HUES6 (cell line): Measurements from ENCODE around the gene ATG14.

ENCODE experiments used
- H3K27ac ChIP-seq: 2 replicates; pipeline ENCODE4 v1.7.0; 2013; ENCODE audit warnings: low read depth, mild to moderate bottlenecking, low read length, inconsistent platforms
- H3K27me3 ChIP-seq: 2 replicates; pipeline ENCODE4 v1.6.1; 2013; ENCODE audit warnings: low read length; ENCODE audit not compliant: control insufficient read depth, insufficient read depth
- H3K36me3 ChIP-seq: 2 replicates; pipeline ENCODE4 v1.6.1; 2013; ENCODE audit warnings: low read length; ENCODE audit not compliant: control insufficient read depth, insufficient read depth
- H3K4me1 ChIP-seq: 2 replicates; pipeline ENCODE4 v1.6.1; 2013; ENCODE audit warnings: low read length; ENCODE audit not compliant: control insufficient read depth, insufficient read depth
- H3K4me3 ChIP-seq: 2 replicates; pipeline ENCODE4 v1.5.1; 2013; ENCODE audit warnings: low read depth, low read length
- H3K9ac ChIP-seq: one replicate; pipeline ENCODE4 v1.6.1; 2013; ENCODE audit warnings: mild to moderate bottlenecking, low read length
- H3K9me3 ChIP-seq: 2 replicates; pipeline ENCODE4 v1.6.1; 2013; ENCODE audit warnings: low read depth, low read length; ENCODE audit not compliant: control insufficient read depth, insufficient read depth

The ATG14 gene

GRCh38 chr14:55372825-55373224, 38.8 kb downstream of the ATG14 start:
- peaks cover 38% of the 10 kb centered on the region for H3K36me3 ChIP-seq
- no peak overlapping the region for H3K27ac ChIP-seq
- no peaks in the 10 kb centered on the region for H3K27me3 ChIP-seq
- H3K4me1 ChIP-seq, result no peaks in the 10 kb centered on the region
- no peaks in the 10 kb centered on the region for H3K9me3 ChIP-seq
- no peak overlapping the region for H3K9ac ChIP-seq
- no peak overlapping the region for H3K4me3 ChIP-seq

DNA sequence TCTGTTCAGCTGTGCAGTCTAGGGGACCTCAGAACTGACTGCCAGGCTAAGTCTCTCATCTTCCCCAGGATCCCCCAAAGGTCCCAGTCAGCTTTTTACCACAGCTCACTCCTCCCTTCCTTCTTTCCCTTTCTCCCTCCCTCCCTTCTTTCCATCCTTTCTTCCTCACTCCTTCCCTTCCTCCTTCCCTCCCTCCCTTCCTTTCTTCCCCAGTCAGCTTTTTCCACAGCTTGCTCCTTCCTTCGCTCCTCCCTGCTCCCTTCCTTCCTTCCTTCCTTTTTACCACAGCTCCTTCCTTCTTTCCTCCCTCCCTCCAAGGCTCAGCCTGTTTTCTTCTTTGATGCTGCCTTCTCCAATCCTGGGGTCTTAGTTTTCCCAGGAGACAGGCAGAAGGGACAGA, 39.2 kb downstream of the ATG14 start:
- Histone ChIP-seq H3K4me1 (no peaks in the 10 kb centered on the region), H3K27ac (no peak overlapping the region), H3K36me3 (peaks cover 38% of the 10 kb centered on the region), H3K27me3 (no peaks in the 10 kb centered on the region), H3K4me3 (no peak overlapping the region), H3K9ac (no peak overlapping the region), H3K9me3 (no peaks in the 10 kb centered on the region)

GRCh38 chr14:55370883-55371455, 40.7 kb downstream of the ATG14 start:
- Histone ChIP-seq H3K9me3 (no peaks in the 10 kb centered on the region), H3K36me3 (peaks cover 31% of the 10 kb centered on the region), H3K4me3 (no peak overlapping the region), H3K4me1 (no peaks in the 10 kb centered on the region), H3K9ac (no peak overlapping the region), H3K27ac (no peak overlapping the region), H3K27me3 (no peaks in the 10 kb centered on the region)

DNA sequence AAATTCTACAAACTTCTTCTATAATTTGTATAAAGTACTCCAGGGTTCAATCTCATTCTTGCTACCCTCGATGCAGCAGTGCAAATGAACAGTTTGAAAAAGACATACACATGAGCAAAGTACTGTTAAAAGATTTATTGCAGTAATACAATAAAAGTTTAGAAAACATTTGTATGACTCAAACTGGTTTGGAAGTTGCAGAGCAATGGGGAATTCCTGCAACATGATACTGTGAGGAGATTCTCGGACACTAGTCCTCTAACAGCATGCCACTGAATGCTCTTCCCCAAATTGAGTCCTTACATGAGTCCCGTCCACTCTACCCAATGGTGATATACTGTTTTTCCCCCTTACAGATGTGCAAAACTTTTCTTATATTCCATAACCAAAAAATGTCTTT, 45.4 kb downstream of the ATG14 start:
- Histone ChIP-seq H3K4me3 (no peak overlapping the region), H3K36me3 (peaks cover 20% of the 10 kb centered on the region), H3K9me3 (no peaks in the 10 kb centered on the region), H3K27ac (no peak overlapping the region), H3K4me1 (no peaks in the 10 kb centered on the region), H3K9ac (no peak overlapping the region), H3K27me3 (no peaks in the 10 kb centered on the region)

DNA sequence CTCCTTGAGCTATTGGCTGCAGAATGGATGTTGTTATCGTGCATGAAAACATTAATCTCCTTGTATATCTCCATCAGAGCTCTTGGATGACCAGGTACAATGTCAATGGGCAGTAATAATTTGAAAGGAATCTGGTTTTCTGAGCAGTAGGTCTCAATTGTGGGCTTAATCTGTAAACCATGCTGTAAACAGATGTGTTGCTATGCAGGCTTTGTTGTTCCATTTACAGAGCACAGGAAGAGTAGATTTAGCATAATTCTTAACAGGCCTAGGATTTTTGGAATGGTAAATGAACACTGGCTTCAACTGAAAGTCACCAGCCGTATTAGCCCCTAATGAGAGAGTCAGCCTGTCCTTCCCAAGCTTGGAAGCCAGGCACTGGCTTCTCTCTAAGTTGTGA, 50.4 kb downstream of the ATG14 start:
- H3K9ac ChIP-seq, result no peak overlapping the region
- H3K27ac ChIP-seq, result no peak overlapping the region
- no peak overlapping the region for H3K4me3 ChIP-seq
- H3K4me1 ChIP-seq, result no peaks in the 10 kb centered on the region
- no peaks in the 10 kb centered on the region for H3K9me3 ChIP-seq
- H3K36me3 ChIP-seq, result peaks cover 4% of the 10 kb centered on the region
- H3K27me3 ChIP-seq, result no peaks in the 10 kb centered on the region

GRCh38 chr14:55359307-55359706, 52.3 kb downstream of the ATG14 start:
- Histone ChIP-seq H3K4me3 (no peak overlapping the region), H3K27me3 (no peaks in the 10 kb centered on the region), H3K27ac (no peak overlapping the region), H3K9me3 (no peaks in the 10 kb centered on the region), H3K4me1 (0 out of 2 replicates have a peak, but pooled peaks cover 2% of the 10 kb centered on the region), H3K9ac (no peak overlapping the region), H3K36me3 (peaks cover 5% of the 10 kb centered on the region)

GRCh38 chr14:55356913-55357312, 54.7 kb downstream of the ATG14 start:
- Histone ChIP-seq H3K9ac (no peak overlapping the region), H3K4me1 (0 out of 2 replicates have a peak, but pooled peaks cover 4% of the 10 kb centered on the region), H3K36me3 (peaks cover 16% of the 10 kb centered on the region), H3K27ac (no peak overlapping the region), H3K9me3 (no peaks in the 10 kb centered on the region), H3K4me3 (no peak overlapping the region), H3K27me3 (no peaks in the 10 kb centered on the region)

- Histone ChIP-seq H3K9ac (no peak overlapping the region), H3K27me3 (no peaks in the 10 kb centered on the region), H3K27ac (no peak overlapping the region), H3K4me1 (0 out of 2 replicates have a peak, but pooled peaks cover 4% of the 10 kb centered on the region), H3K9me3 (no peaks in the 10 kb centered on the region), H3K36me3 (peaks cover 25% of the 10 kb centered on the region), H3K4me3 (no peak overlapping the region)
Measured at GRCh38 chr14:55355922-55356321, 55.7 kb downstream of the ATG14 start.

- Histone ChIP-seq H3K27ac (no peak overlapping the region), H3K4me1 (0 out of 2 replicates have a peak, but pooled peaks cover 4% of the 10 kb centered on the region)
Measured at GRCh38 chr14:55354500-55354899, 57.1 kb downstream of the ATG14 start.

DNA sequence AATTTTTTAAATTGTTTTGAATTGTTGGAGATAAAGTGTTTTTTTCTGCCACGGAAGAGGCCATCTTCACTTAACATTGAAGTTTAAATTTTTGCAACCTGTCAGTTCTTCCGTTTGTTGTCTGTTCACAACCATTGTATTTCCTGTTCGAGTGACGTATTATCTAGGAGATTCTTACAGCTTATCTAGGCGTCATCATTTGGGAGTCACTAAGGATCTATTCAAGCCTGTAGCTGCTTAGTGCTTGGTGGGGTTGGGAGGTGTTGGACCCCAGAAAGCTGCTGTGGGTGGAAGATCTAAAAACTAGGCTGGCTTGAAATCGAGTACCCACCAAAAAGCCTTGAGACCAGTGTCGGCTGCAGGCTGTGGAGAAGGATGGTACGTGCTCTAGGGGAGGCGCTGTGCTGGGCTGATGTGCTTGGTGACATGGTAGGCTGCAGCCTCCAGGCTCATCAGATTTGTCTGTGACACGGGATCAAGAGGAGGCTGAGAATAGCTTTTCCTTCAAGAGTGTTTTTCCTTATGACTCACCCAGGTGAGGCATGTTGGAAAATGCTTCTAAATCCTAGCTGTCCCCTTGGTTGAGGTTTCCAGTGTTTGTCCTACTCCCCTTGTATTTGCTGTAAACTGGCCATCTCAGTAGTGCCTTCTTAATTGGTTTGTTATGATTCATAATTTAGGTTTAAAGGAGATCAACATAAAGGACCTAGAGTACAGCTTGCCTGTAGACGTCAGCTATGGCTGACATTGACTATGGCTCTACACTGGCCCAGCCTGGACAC, 57.8 kb downstream of the ATG14 start:
- Histone ChIP-seq H3K27ac (no peak overlapping the region), H3K36me3 (peaks cover 32% of the 10 kb centered on the region), H3K27me3 (no peaks in the 10 kb centered on the region)

More at GRCh38 chr14:55354500-55354899, 57.1 kb downstream of the ATG14 start:
- Histone ChIP-seq H3K9ac (no peak overlapping the region), H3K27me3 (no peaks in the 10 kb centered on the region), H3K36me3 (peaks cover 32% of the 10 kb centered on the region), H3K4me3 (no peak overlapping the region), H3K9me3 (no peaks in the 10 kb centered on the region)

DNA sequence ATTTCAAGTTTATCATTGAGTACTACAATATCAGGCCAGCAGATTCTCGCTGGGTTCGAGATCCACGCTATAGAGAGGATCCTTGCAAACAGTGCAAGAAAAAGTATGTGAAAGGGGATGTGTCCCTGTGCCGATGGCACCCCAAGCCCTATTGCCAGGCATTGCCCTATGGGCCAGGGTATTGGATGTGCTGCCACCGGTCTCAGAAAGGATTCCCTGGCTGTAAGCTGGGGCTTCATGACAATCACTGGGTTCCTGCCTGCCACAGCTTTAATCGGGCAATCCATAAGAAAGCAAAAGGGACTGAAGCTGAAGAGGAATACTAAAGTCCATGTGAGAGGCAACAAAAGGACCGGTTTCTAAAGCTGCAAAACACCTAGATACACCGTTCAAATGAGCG, 59.4 kb downstream of the ATG14 start:
- Histone ChIP-seq H3K9me3 (no peaks in the 10 kb centered on the region), H3K27ac (no peak overlapping the region), H3K27me3 (no peaks in the 10 kb centered on the region), H3K9ac (no peak overlapping the region), H3K4me1 (0 out of 2 replicates have a peak, but pooled peaks cover 4% of the 10 kb centered on the region), H3K4me3 (no peak overlapping the region), H3K36me3 (peaks cover 32% of the 10 kb centered on the region)

More for the DNA sequence above, 57.8 kb downstream of the ATG14 start:
- no peak overlapping the region for H3K4me3 ChIP-seq
- 0 out of 2 replicates have a peak, but pooled peaks cover 4% of the 10 kb centered on the region for H3K4me1 ChIP-seq
- H3K9ac ChIP-seq, result no peak overlapping the region
- H3K9me3 ChIP-seq, result no peaks in the 10 kb centered on the region
